ENCODE results near the gene CAD. TPM values are rescaled to one million over a fixed set of nuclear protein-coding genes. Genes with fewer than 3 reads are reported as not detected.

Gene CAD
- total RNA-seq, 4 donors from 2014 or later, result 5.9 to 47.2 (median 31.3) TPM

DNA sequence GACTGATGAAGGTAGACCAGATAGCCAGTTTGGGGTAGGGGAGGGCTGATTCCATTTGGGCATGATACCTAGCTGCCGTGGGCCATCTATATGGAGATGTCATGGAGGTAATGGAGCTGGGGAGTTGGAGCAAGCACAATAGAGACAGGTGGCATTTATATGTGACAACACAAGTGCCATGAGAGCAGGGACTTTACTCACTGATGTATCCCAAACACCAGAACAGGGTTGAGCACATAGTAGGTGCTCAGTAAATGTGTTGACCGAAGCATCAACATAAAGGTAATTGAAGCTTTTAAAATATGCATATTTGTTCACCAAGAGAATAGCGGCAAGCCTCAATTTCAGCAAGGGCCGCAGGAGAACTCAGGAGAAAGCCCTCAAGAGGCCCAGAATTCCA, 30.7 kb downstream of the CAD start:
- TF ChIP-seq CTCF (IDR thresholded peaks at IDR 0.05) (no peak), POLR2A (IDR thresholded peaks at IDR 0.05) (no peak)
- H3K4me3 ChIP-seq, result no peak overlapping the region
- H3K4me1 ChIP-seq, result no peaks in the 10 kb centered on the region
- peaks cover 0 to 12% of the 10 kb centered on the region in 2 donors for H3K27me3 ChIP-seq
- no peaks in the 10 kb centered on the region for H3K36me3 ChIP-seq
- no peaks in the 10 kb centered on the region for H3K9me3 ChIP-seq
- no peak for DNase-seq
- intact Hi-C loops (cut with DNase I; ENCODE audit: low total_unique reads), result no loop called here
- H3K27ac ChIP-seq, result no peak overlapping the region

DNA sequence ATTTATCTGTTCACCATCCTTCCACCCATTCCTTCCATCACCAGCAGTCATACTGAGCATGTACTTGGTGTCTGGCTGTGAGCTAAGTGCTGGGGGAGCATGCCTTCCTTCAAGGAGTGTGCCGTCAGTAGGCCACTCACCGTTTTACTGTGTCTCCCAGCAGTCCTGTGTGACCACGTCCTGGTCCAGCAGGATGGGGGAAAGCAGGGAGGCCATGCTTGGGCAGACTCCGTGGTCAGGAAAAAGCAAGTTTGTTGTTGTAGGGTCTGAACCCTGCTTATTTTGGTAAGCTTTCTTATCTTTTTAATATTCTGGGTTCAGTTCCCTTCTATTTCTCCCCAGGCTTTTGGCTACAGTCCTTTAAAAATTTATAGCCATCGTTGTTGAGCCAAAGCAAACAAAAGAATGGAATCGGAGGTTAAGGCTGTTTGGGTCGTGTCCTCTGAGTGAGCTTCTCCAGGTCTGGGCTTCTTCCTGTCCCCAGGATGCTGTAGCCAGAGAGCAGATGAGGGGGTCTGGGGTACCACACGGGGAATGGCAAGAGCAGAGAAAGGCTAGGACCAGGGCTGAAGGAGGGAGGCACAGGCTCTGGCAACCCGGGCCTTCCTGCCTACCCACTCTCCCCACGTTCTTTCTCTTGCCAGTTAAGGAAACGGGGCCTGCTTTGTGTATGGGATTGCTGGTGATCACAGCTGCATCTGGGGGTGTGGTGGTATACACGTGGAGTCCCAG, 32.2 kb downstream of the CAD start:
- intact Hi-C loops (cut with DNase I; ENCODE audit: low total_unique reads), result no loop called here
- Histone ChIP-seq H3K9me3 (no peaks in the 10 kb centered on the region), H3K27me3 (peaks cover 0 to 12% of the 10 kb centered on the region in 2 donors), H3K4me3 (no peak overlapping the region), H3K4me1 (no peaks in the 10 kb centered on the region), H3K36me3 (no peaks in the 10 kb centered on the region), H3K27ac (no peak overlapping the region)
- TF ChIP-seq POLR2A (IDR thresholded peaks at IDR 0.05) (no peak), CTCF (IDR thresholded peaks at IDR 0.05) (no peak)
- DNase-seq, result no peak

DNA sequence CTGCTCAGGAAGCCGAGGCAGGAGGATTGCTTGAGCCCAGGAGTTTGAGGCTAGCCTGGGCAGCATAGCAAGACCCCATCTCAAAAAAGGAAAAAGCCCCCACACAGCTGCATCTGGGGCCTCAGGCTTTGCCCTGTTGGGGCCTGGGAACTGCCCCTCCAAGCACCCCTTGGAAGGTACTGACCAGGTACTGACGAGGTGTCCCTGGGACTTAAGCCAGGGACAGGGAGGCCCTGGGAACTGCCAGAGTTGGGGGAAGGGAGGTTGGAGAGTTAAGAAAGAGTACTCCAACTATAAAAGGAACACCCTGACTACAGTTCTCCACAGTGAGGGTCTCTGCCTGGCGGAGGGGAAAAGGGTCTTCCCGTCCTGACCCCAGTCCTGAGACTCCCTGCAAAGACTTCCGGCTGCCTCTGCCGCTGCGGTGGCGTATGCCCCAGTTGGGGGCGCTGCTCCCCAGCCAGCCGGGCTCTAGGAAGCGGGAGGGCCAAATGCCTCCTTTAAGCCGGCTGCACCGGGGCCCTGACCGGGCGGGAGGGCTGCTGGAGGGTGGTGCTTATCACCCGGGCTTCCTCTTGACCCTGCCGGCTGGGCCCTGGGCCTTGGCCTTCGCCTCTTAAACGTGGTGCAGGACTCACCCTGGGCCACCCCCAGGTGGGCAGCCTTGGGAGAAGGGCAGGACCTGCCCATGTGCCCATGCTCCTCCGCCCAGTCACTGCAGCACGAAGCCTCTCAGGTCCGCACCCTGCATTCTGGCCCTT, 32.9 kb downstream of the CAD start:
- Histone ChIP-seq H3K4me1 (no peaks in the 10 kb centered on the region), H3K4me3 (no peak overlapping the region), H3K36me3 (no peaks in the 10 kb centered on the region), H3K27ac (no peak overlapping the region), H3K9me3 (no peaks in the 10 kb centered on the region), H3K27me3 (peaks cover 0 to 12% of the 10 kb centered on the region in 2 donors)
- TF ChIP-seq CTCF (IDR thresholded peaks at IDR 0.05), result peak in 3 of 4 experiments; percentile 18 to 62 (median 41)
- no peak for TF ChIP-seq POLR2A (IDR thresholded peaks at IDR 0.05)
- DNase-seq, result no peak
- intact Hi-C loops (cut with DNase I; ENCODE audit: low total_unique reads), result no loop called here

- intact Hi-C loops (cut with DNase I; ENCODE audit: low total_unique reads), result no loop called here
- TF ChIP-seq POLR2A (IDR thresholded peaks at IDR 0.05) (no peak), CTCF (IDR thresholded peaks at IDR 0.05) (no peak)
- H3K4me1 ChIP-seq, result no peaks in the 10 kb centered on the region
- no peak for DNase-seq
- H3K36me3 ChIP-seq, result no peaks in the 10 kb centered on the region
- no peak overlapping the region for H3K27ac ChIP-seq
- H3K9me3 ChIP-seq, result no peaks in the 10 kb centered on the region
- peaks cover 0 to 12% of the 10 kb centered on the region in 2 donors for H3K27me3 ChIP-seq
- no peak overlapping the region for H3K4me3 ChIP-seq
These were observed 33.6 kb downstream of the CAD start for GRCh38 chr2:27250652-27251379.

Measured in uterus (tissue), 4 donors.